Measurements from ENCODE around the gene FRMD4B. TPM values are rescaled to one million over a fixed set of nuclear protein-coding genes. Genes with fewer than 3 reads are reported as not detected.

FRMD4B gene
- total RNA-seq, 4 donors from 2014 or later = 15.5 to 36.7 (median 26.0) TPM

GRCh38 chr3:69219101-69219708 lies 166.7 kb downstream of the FRMD4B start:
- H3K27ac ChIP-seq = no peak overlapping the region
- no peaks in the 10 kb centered on the region for H3K4me1 ChIP-seq
- peaks cover 0 to 11% (median 0%) of the 10 kb centered on the region in 4 donors for H3K36me3 ChIP-seq
- in situ Hi-C loops (cut with MboI; ENCODE audit: low pct_ligation_motif_present in 1 of 4, low pct_unique_long_range_greater_than_20kb in 1 of 4, low sequenced_read_pairs in 3 of 4) (no loop called here), intact Hi-C loops (cut with DNase I; ENCODE audit: low total_unique reads) (no loop called here)
- H3K4me3 ChIP-seq = no peak overlapping the region
- no peaks in the 10 kb centered on the region for H3K9me3 ChIP-seq
- H3K27me3 ChIP-seq = no peaks in the 10 kb centered on the region
- no peak for TF ChIP-seq CTCF (IDR thresholded peaks at IDR 0.05)
- TF ChIP-seq POLR2AphosphoS5 (IDR thresholded peaks at IDR 0.05) = no peak
- TF ChIP-seq POLR2A (IDR thresholded peaks at IDR 0.05) = no peak
- TF ChIP-seq EP300 (IDR thresholded peaks at IDR 0.05; ENCODE audit: low read depth) = no peak
- WGBS, 2 donors (ENCODE audit: low coverage in 1 of 2) = 88 to 89% methylated on average over 6 to 7 of the region's 7 CpGs
- no peak for DNase-seq

GRCh38 chr3:69218079-69218478 lies 167.8 kb downstream of the FRMD4B start:
- in situ Hi-C loops (cut with MboI; ENCODE audit: low pct_ligation_motif_present in 1 of 4, low pct_unique_long_range_greater_than_20kb in 1 of 4, low sequenced_read_pairs in 3 of 4) = no loop called here
- H3K27ac ChIP-seq = no peak overlapping the region
- TF ChIP-seq CTCF (IDR thresholded peaks at IDR 0.05) (no peak), POLR2A (IDR thresholded peaks at IDR 0.05) (no peak), POLR2AphosphoS5 (IDR thresholded peaks at IDR 0.05) (no peak), EP300 (IDR thresholded peaks at IDR 0.05; ENCODE audit: low read depth) (no peak)
- H3K4me1 ChIP-seq = no peaks in the 10 kb centered on the region
- WGBS, 2 donors (ENCODE audit: low coverage in 1 of 2) = 94 to 96% methylated on average over 6 of the region's 6 CpGs
- no peak overlapping the region for H3K4me3 ChIP-seq
- no peaks in the 10 kb centered on the region for H3K27me3 ChIP-seq
- peaks cover 0 to 9% (median 0%) of the 10 kb centered on the region in 4 donors for H3K36me3 ChIP-seq
- H3K9me3 ChIP-seq = no peaks in the 10 kb centered on the region
- DNase-seq = no peak
- intact Hi-C loops (cut with DNase I; ENCODE audit: low total_unique reads) = no loop called here

GRCh38 chr3:69216981-69217380 lies 168.9 kb downstream of the FRMD4B start:
- H3K4me3 ChIP-seq = no peak overlapping the region
- H3K9me3 ChIP-seq = no peaks in the 10 kb centered on the region
- H3K27ac ChIP-seq = no peak overlapping the region
- DNase-seq = no peak
- no peak for TF ChIP-seq POLR2A (IDR thresholded peaks at IDR 0.05)
- no peak for TF ChIP-seq EP300 (IDR thresholded peaks at IDR 0.05; ENCODE audit: low read depth)
- in situ Hi-C loops (cut with MboI; ENCODE audit: low pct_ligation_motif_present in 1 of 4, low pct_unique_long_range_greater_than_20kb in 1 of 4, low sequenced_read_pairs in 3 of 4) = no loop called here
- peaks cover 0 to 9% (median 0%) of the 10 kb centered on the region in 4 donors for H3K36me3 ChIP-seq
- WGBS, 2 donors (ENCODE audit: low coverage in 1 of 2) = 54 to 55% methylated on average over 5 of the region's 5 CpGs
- H3K4me1 ChIP-seq = no peaks in the 10 kb centered on the region
- H3K27me3 ChIP-seq = no peaks in the 10 kb centered on the region
- intact Hi-C loops (cut with DNase I; ENCODE audit: low total_unique reads) = no loop called here

GRCh38 chr3:69214241-69214640 lies 171.6 kb downstream of the FRMD4B start:
- DNase-seq = no peak
- H3K27me3 ChIP-seq = no peaks in the 10 kb centered on the region
- no peak overlapping the region for H3K4me3 ChIP-seq
- TF ChIP-seq POLR2A (IDR thresholded peaks at IDR 0.05) (no peak), POLR2AphosphoS5 (IDR thresholded peaks at IDR 0.05) (no peak), CTCF (IDR thresholded peaks at IDR 0.05) (no peak), EP300 (IDR thresholded peaks at IDR 0.05; ENCODE audit: low read depth) (no peak)
- peaks cover 0 to 14% (median 0%) of the 10 kb centered on the region in 4 donors for H3K36me3 ChIP-seq
- no peaks in the 10 kb centered on the region for H3K9me3 ChIP-seq
- WGBS, 2 donors (ENCODE audit: low coverage in 1 of 2) = 0 to 50% methylated on average over 1 to 3 of the region's 3 CpGs
- intact Hi-C loops (cut with DNase I; ENCODE audit: low total_unique reads) = no loop called here
- no peak overlapping the region for H3K27ac ChIP-seq
- no peaks in the 10 kb centered on the region for H3K4me1 ChIP-seq
- in situ Hi-C loops (cut with MboI; ENCODE audit: low pct_ligation_motif_present in 1 of 4, low pct_unique_long_range_greater_than_20kb in 1 of 4, low sequenced_read_pairs in 3 of 4) = no loop called here

Data from transverse colon (tissue), 4 donors.